ENCODE results near the gene CDK11A.

DNA sequence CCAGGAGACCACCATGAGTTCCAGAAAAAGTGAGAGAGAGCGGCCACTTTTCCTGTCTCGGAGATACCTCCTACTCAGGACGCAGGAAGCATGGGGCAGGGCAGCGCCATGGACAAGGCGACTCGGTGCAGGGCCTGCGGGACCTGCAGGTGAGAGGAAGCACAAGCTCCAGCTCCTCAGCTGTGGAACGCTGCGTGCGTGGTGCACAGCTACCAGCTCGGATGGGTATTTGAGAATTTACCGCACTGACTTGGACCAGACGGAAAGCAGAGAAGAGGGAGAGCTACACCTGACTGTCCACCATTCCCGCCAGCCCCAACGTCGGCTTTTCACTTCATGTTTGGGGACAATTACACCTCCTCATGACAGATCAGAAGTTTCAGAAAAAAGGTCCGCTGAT lies 8.2 kb upstream of the CDK11A start:
- TF ChIP-seq CTCF (IDR thresholded peaks at IDR 0.05; ENCODE audit: low read depth, low read length, poor library complexity, severe bottlenecking) (no peak), EZH2phosphoT487 (IDR thresholded peaks at IDR 0.05; ENCODE audit: borderline replicate concordance, low read length) (no peak)
